CD4-positive, alpha-beta T cell treated with Interleukin-1 beta for 1 hour (primary cell): ENCODE results near the gene ARHGAP42.
"Not testable (repeated sequence)": the region's sequence is repeated elsewhere in the genome, so short reads cannot be mapped to it uniquely, and the experiment has no call there.

ENCODE experiments used
- DNase-seq, 2 donors: peaks; one replicate each; pipeline ENCODE4 v3.0.0-alpha.2; 2020 to 2022

Gene ARHGAP42

GRCh38 chr11:100687054-100687629 is at the start of gene ARHGAP42:
TSS of gene ARHGAP42 (plus strand) at chr11:100687288. CDS start at chr11:100687679, 391 bp downstream.
- DNase-seq: peak; percentile 2 to 43

GRCh38 chr11:100637706-100638105 is 49.4 kb upstream of the ARHGAP42 start:
- no peak for DNase-seq

- DNase-seq: no peak
These were observed 48.4 kb upstream of the ARHGAP42 start for GRCh38 chr11:100638648-100639047.

- DNase-seq: no peak
These were observed 47.9 kb upstream of the ARHGAP42 start for GRCh38 chr11:100639140-100639539.

- no peak for DNase-seq
These were observed 47.0 kb upstream of the ARHGAP42 start for GRCh38 chr11:100640071-100640470.

- DNase-seq: no peak
These were observed 46.4 kb upstream of the ARHGAP42 start for GRCh38 chr11:100640646-100641045.

GRCh38 chr11:100641456-100641855 is 45.6 kb upstream of the ARHGAP42 start:
- no peak for DNase-seq

- no peak for DNase-seq
These were observed 40.5 kb upstream of the ARHGAP42 start for GRCh38 chr11:100646545-100646944.

GRCh38 chr11:100647861-100648260 is 39.2 kb upstream of the ARHGAP42 start:
- DNase-seq: no peak

GRCh38 chr11:100663583-100663982 is 23.5 kb upstream of the ARHGAP42 start:
- DNase-seq: no peak

GRCh38 chr11:100663996-100664395 is 23.1 kb upstream of the ARHGAP42 start:
- DNase-seq: no peak

GRCh38 chr11:100666816-100667215 is 20.3 kb upstream of the ARHGAP42 start:
- not testable (repeated sequence) for DNase-seq

GRCh38 chr11:100667449-100667848 is 19.6 kb upstream of the ARHGAP42 start:
- DNase-seq: no peak

GRCh38 chr11:100670140-100670539 is 16.9 kb upstream of the ARHGAP42 start:
- no peak for DNase-seq

- DNase-seq: no peak
These were observed 15.6 kb upstream of the ARHGAP42 start for GRCh38 chr11:100671471-100671870.

- no peak for DNase-seq
These were observed 14.5 kb upstream of the ARHGAP42 start for GRCh38 chr11:100672498-100673033.

GRCh38 chr11:100673063-100673462 is 14.0 kb upstream of the ARHGAP42 start:
- DNase-seq: no peak

- no peak for DNase-seq
These were observed 12.9 kb upstream of the ARHGAP42 start for GRCh38 chr11:100674212-100674611.

- no peak for DNase-seq
These were observed 11.9 kb upstream of the ARHGAP42 start for GRCh38 chr11:100675115-100675650.

GRCh38 chr11:100676901-100677300 is 10.2 kb upstream of the ARHGAP42 start:
- no peak for DNase-seq

- DNase-seq: no peak
These were observed 9.3 kb upstream of the ARHGAP42 start for GRCh38 chr11:100677796-100678195.

GRCh38 chr11:100680070-100680469 is 7.0 kb upstream of the ARHGAP42 start:
- no peak for DNase-seq

- peak; percentile 14 to 73 for DNase-seq
These were observed 6.0 kb upstream of the ARHGAP42 start for GRCh38 chr11:100681064-100681502.

GRCh38 chr11:100682247-100682969 is 4.7 kb upstream of the ARHGAP42 start:
- DNase-seq: no peak
